Endothelial cell of umbilical vein (primary cell): Measurements from ENCODE around the gene SDE2.

ENCODE experiments used
- CTCF ChIP-seq, 2 donors: IDR thresholded peaks; 1 replicate in 1 of 2; 2 replicates in 1 of 2; pipeline ENCODE4 v1.5.1; 2011; ENCODE audit warnings: low read length in 2 of 2, mild to moderate bottlenecking in 2 of 2, moderate library complexity in 2 of 2, control low read depth in 1 of 2, inconsistent platforms in 1 of 2, low read depth in 1 of 2; ENCODE audit not compliant: insufficient read depth in 1 of 2; ENCODE audit errors: extremely low read depth in 1 of 2
- EZH2 ChIP-seq: IDR thresholded peaks from 2 replicates; pipeline ENCODE4 v1.6.1; 2012; ENCODE audit warnings: borderline replicate concordance, low read depth, mild to moderate bottlenecking, moderate library complexity, low read length, inconsistent platforms; ENCODE audit not compliant: severe bottlenecking
- MAX ChIP-seq: IDR thresholded peaks from 2 replicates; pipeline ENCODE4 v1.6.1; 2011; ENCODE audit not compliant: insufficient read depth, insufficient read length
- MYC ChIP-seq: IDR thresholded peaks from one replicate; pipeline ENCODE4 v1.6.1; 2011; ENCODE audit warnings: mild to moderate bottlenecking, low read depth, low read length
- POLR2AphosphoS5 ChIP-seq: IDR thresholded peaks from 2 replicates; pipeline ENCODE4 v1.6.1; 2012; ENCODE audit warnings: low read depth, mild to moderate bottlenecking, control low read depth, low read length, moderate library complexity; ENCODE audit not compliant: insufficient read depth

- TF ChIP-seq CTCF (IDR thresholded peaks at IDR 0.05; ENCODE audit: extremely low read depth in 1 of 2, insufficient read depth in 1 of 2, low read depth in 1 of 2, low read length in 2 of 2), result no peak
- TF ChIP-seq POLR2AphosphoS5, result no peak
- no peak for TF ChIP-seq MAX
- TF ChIP-seq EZH2, result no peak
- no peak for TF ChIP-seq MYC
These were observed 44.4 kb downstream of the SDE2 start for GRCh38 chr1:225954753-225955152.
